Measurements from ENCODE around the gene DUSP1. TPM values are rescaled to one million over a fixed set of nuclear protein-coding genes. Genes with fewer than 3 reads are reported as not detected.

The DUSP1 gene
- polyA plus RNA-seq, 1 donor from 2014 or later, result 48.3 TPM

DNA sequence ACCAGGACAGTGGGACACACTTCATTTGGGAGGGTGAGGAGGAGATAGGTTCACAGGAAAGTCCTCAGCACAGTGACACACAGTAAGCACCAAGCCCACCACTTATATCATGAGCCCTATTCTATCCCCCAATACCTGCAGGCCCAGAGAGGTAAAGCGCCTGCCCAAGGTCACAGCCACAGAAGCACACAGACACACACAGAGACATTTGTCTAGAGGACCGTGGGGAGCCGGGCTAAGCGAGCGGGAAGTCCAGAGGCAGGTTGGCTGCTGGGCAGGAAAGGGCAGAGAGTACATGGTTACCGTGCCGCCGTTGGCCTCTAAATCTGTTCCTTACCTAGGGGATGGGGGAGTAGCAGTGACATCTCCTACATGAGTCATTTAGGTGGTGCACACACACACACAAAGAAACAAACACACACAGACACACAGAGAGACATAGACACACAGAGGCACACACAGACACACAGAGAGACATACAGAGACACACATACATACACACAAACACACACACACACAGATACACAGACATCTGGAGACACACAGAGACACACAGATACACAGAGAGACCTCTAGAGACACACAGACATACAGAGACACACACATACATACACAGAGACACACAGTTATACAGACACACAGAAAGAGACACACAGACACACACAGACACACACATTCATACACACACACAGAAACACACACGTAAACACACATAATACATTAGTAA is 15.9 kb upstream of the DUSP1 start:
- Histone ChIP-seq H4K20me1 (ENCODE audit: insufficient read depth) (no peaks in the 10 kb centered on the region), H3K79me2 (replicated peaks; ENCODE audit: insufficient read depth, low read length) (no peaks in the 10 kb centered on the region), H3K9me3 (ENCODE audit: low read length) (no peaks in the 10 kb centered on the region), H3K4me2 (ENCODE audit: low read length) (no peak overlapping the region), H3K27me3 (ENCODE audit: insufficient read depth, low read depth, low read length) (no peaks in the 10 kb centered on the region), H3K36me3 (ENCODE audit: insufficient read depth, low read length) (no peaks in the 10 kb centered on the region), H3F3A (ENCODE audit: insufficient read depth, low read length, poor library complexity, severe bottlenecking) (no peaks in the 10 kb centered on the region), H3K9ac (ENCODE audit: low read length) (no peak overlapping the region), H3K27ac (ENCODE audit: low read length) (no peak overlapping the region), H3K9me2 (ENCODE audit: insufficient read depth, low read length) (no peaks in the 10 kb centered on the region), H2AFZ (ENCODE audit: low read depth, low read length) (no peak overlapping the region), H3K4me3 (ENCODE audit: low read length) (no peak overlapping the region)
- TF ChIP-seq, protein P1, sequence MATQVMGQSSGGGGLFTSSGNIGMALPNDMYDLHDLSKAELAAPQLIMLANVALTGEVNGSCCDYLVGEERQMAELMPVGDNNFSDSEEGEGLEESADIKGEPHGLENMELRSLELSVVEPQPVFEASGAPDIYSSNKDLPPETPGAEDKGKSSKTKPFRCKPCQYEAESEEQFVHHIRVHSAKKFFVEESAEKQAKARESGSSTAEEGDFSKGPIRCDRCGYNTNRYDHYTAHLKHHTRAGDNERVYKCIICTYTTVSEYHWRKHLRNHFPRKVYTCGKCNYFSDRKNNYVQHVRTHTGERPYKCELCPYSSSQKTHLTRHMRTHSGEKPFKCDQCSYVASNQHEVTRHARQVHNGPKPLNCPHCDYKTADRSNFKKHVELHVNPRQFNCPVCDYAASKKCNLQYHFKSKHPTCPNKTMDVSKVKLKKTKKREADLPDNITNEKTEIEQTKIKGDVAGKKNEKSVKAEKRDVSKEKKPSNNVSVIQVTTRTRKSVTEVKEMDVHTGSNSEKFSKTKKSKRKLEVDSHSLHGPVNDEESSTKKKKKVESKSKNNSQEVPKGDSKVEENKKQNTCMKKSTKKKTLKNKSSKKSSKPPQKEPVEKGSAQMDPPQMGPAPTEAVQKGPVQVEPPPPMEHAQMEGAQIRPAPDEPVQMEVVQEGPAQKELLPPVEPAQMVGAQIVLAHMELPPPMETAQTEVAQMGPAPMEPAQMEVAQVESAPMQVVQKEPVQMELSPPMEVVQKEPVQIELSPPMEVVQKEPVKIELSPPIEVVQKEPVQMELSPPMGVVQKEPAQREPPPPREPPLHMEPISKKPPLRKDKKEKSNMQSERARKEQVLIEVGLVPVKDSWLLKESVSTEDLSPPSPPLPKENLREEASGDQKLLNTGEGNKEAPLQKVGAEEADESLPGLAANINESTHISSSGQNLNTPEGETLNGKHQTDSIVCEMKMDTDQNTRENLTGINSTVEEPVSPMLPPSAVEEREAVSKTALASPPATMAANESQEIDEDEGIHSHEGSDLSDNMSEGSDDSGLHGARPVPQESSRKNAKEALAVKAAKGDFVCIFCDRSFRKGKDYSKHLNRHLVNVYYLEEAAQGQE (IDR thresholded peaks at IDR 0.05; ENCODE audit: borderline replicate concordance), result no peak
- no peak for TF ChIP-seq MXI1 (conservative IDR thresholded peaks at IDR 0.05; ENCODE audit: poor library complexity, severe bottlenecking)
- no peak for TF ChIP-seq TAF1 (IDR thresholded peaks at IDR 0.05; ENCODE audit: low read depth)
- no peak for TF ChIP-seq SMC3 (conservative IDR thresholded peaks at IDR 0.05; ENCODE audit: poor library complexity)
- no peak for TF ChIP-seq POLR2AphosphoS5 (IDR thresholded peaks at IDR 0.05)
- TF ChIP-seq RAD21 (conservative IDR thresholded peaks at IDR 0.05), result no peak
- TF ChIP-seq, protein P2, sequence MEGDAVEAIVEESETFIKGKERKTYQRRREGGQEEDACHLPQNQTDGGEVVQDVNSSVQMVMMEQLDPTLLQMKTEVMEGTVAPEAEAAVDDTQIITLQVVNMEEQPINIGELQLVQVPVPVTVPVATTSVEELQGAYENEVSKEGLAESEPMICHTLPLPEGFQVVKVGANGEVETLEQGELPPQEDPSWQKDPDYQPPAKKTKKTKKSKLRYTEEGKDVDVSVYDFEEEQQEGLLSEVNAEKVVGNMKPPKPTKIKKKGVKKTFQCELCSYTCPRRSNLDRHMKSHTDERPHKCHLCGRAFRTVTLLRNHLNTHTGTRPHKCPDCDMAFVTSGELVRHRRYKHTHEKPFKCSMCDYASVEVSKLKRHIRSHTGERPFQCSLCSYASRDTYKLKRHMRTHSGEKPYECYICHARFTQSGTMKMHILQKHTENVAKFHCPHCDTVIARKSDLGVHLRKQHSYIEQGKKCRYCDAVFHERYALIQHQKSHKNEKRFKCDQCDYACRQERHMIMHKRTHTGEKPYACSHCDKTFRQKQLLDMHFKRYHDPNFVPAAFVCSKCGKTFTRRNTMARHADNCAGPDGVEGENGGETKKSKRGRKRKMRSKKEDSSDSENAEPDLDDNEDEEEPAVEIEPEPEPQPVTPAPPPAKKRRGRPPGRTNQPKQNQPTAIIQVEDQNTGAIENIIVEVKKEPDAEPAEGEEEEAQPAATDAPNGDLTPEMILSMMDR (IDR thresholded peaks at IDR 0.05; ENCODE audit: poor library complexity, severe bottlenecking), result no peak
- TF ChIP-seq EZH2 (IDR thresholded peaks at IDR 0.05; ENCODE audit: borderline replicate concordance, insufficient read depth, low read length, poor library complexity, severe bottlenecking), result no peak
- TF ChIP-seq EP300 (conservative IDR thresholded peaks at IDR 0.05; ENCODE audit: poor library complexity, severe bottlenecking), result no peak

DNA sequence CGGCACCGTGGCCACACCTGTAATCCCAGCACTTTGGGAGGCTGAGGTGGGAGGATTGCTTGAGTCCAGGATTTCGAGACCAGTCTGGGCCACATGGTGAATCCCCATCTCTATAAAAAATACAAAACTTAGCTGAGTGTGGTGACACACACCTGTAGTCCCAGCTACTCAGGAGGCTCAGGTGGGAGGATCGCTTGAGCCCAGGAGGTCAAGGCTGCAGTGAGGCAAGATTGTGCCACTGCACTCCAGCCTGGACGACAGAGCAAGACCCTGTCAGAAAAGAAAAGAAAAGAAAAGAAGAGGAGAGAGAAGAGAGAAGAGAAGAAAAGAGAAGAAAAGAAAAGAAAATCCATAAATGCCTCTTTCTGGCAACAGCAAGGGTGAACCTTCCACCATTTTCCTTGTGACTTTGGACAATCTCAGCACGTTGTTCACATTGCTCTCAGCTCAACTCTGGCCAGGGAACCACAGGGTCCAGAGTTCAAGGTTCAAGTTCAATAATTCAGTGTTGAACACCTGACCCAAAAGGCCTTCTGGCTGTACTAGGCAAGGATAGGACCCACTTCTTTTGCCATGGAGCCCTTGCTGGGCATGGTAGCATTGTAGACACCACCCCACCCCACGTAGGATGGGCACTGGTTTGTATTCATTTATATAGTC is 14.6 kb upstream of the DUSP1 start:
- H2AFZ ChIP-seq (ENCODE audit: low read depth, low read length), result no peak overlapping the region
- no peaks in the 10 kb centered on the region for H3K36me3 ChIP-seq (ENCODE audit: insufficient read depth, low read length)
- no peaks in the 10 kb centered on the region for H3K9me3 ChIP-seq (ENCODE audit: low read length)
- TF ChIP-seq, protein P1 (IDR thresholded peaks at IDR 0.05; ENCODE audit: borderline replicate concordance), result no peak
- TF ChIP-seq, protein P2 (IDR thresholded peaks at IDR 0.05; ENCODE audit: poor library complexity, severe bottlenecking), result no peak
- no peak for TF ChIP-seq POLR2AphosphoS5 (IDR thresholded peaks at IDR 0.05)
- TF ChIP-seq SMC3 (conservative IDR thresholded peaks at IDR 0.05; ENCODE audit: poor library complexity), result no peak
- TF ChIP-seq RAD21 (conservative IDR thresholded peaks at IDR 0.05), result no peak
- TF ChIP-seq EZH2 (IDR thresholded peaks at IDR 0.05; ENCODE audit: borderline replicate concordance, insufficient read depth, low read length, poor library complexity, severe bottlenecking), result no peak
- no peak for TF ChIP-seq EP300 (conservative IDR thresholded peaks at IDR 0.05; ENCODE audit: poor library complexity, severe bottlenecking)
- no peak for TF ChIP-seq MXI1 (conservative IDR thresholded peaks at IDR 0.05; ENCODE audit: poor library complexity, severe bottlenecking)
- TF ChIP-seq TAF1 (IDR thresholded peaks at IDR 0.05; ENCODE audit: low read depth), result no peak
- H3K27me3 ChIP-seq (ENCODE audit: insufficient read depth, low read depth, low read length), result no peaks in the 10 kb centered on the region
- no peaks in the 10 kb centered on the region for H3K9me2 ChIP-seq (ENCODE audit: insufficient read depth, low read length)
- no peaks in the 10 kb centered on the region for H3K79me2 ChIP-seq (replicated peaks; ENCODE audit: insufficient read depth, low read length)
- no peak overlapping the region for H3K4me3 ChIP-seq (ENCODE audit: low read length)
- no peak overlapping the region for H3K4me2 ChIP-seq (ENCODE audit: low read length)
- H3F3A ChIP-seq (ENCODE audit: insufficient read depth, low read length, poor library complexity, severe bottlenecking), result no peaks in the 10 kb centered on the region
- no peaks in the 10 kb centered on the region for H4K20me1 ChIP-seq (ENCODE audit: insufficient read depth)
- H3K9ac ChIP-seq (ENCODE audit: low read length), result no peak overlapping the region
- no peak overlapping the region for H3K27ac ChIP-seq (ENCODE audit: low read length)

All from neural cell (in vitro differentiated cells).